IMR-90 (cell line): Measurements from ENCODE around the gene SMC1A. TPM values are rescaled to one million over a fixed set of nuclear protein-coding genes. Genes with fewer than 3 reads are reported as not detected.

Experiments used
- ATAC-seq: fragments of 200-7000 bp; cut with Tn5 transposase; 2 replicates; pipeline ENCODE4 v1.9.1; 2020; ENCODE audit warnings: low read depth, mild to moderate bottlenecking, moderate library complexity
- Bru-seq: library from RNA; stranded (reverse); fragments of 400-500 nt; gene quantifications from one replicate; lab custom pipeline; 2021; lab: Mats Ljungman, UMichigan
- BruChase-seq, 2 experiments: library from RNA; stranded (reverse); fragments of 400-500 nt; gene quantifications; one replicate each; lab custom pipeline; 2021; lab: Mats Ljungman, UMichigan
- BruUV-seq: library from RNA; stranded (reverse); fragments of 400-500 nt; replicated peaks from 2 replicates; lab custom pipeline; 2021; lab: Mats Ljungman, UMichigan
- CTCF ChIA-PET: fragments of 300-600 bp; formaldehyde crosslinking; extraction: SDS; loops from one replicate; lab custom pipeline; 2021; ENCODE audit warnings: antibody characterized with exemption; lab: Yijun Ruan, JAX
- POLR2A ChIA-PET: fragments of 300-600 bp; sonication (Branson Sonifier 250); formaldehyde crosslinking; loops from one replicate; lab custom pipeline; 2022; ENCODE audit warnings: antibody characterized with exemption; ENCODE audit not compliant: unreplicated experiment; lab: Charles Lee
- DNase-seq: peaks from one replicate; pipeline ENCODE4 v3.0.0; 2013
- H2AFZ ChIP-seq: replicated peaks from 2 replicates; pipeline ENCODE3; 2013; ENCODE audit warnings: low read length, mild to moderate bottlenecking; ENCODE audit not compliant: poor library complexity
- H2AK5ac ChIP-seq: 2 replicates; pipeline ENCODE4 v1.6.1; 2013; ENCODE audit warnings: low read depth, low read length, inconsistent platforms
- H2AK9ac ChIP-seq: replicated peaks from 2 replicates; pipeline ENCODE3; 2013; ENCODE audit warnings: mild to moderate bottlenecking, low read depth, low read length, moderate library complexity; ENCODE audit not compliant: poor library complexity
- H2BK120ac ChIP-seq: 2 replicates; pipeline ENCODE4 v1.6.1; 2013; ENCODE audit warnings: low read depth, low read length, inconsistent platforms
- H2BK15ac ChIP-seq: 3 replicates; pipeline ENCODE4 v1.6.1; 2013; ENCODE audit warnings: low read depth, low read length, inconsistent platforms
- H2BK20ac ChIP-seq: 2 replicates; pipeline ENCODE4 v1.6.1; 2013; ENCODE audit warnings: low read depth, mild to moderate bottlenecking, inconsistent platforms, low read length, moderate library complexity
- H2BK5ac ChIP-seq: 2 replicates; pipeline ENCODE4 v1.6.1; 2013; ENCODE audit warnings: mild to moderate bottlenecking, low read depth, low read length, inconsistent platforms; ENCODE audit not compliant: poor library complexity, severe bottlenecking
- H3K14ac ChIP-seq: replicated peaks from 2 replicates; pipeline ENCODE4 v1.6.1; 2013; ENCODE audit warnings: low read depth, low read length, inconsistent platforms
- H3K18ac ChIP-seq: 2 replicates; pipeline ENCODE4 v1.6.1; 2013; ENCODE audit warnings: low read depth, low read length, control low read depth
- H3K23ac ChIP-seq: 2 replicates; pipeline ENCODE4 v1.6.1; 2013; ENCODE audit warnings: low read depth, low read length, inconsistent platforms
- H3K27ac ChIP-seq: 2 replicates; pipeline ENCODE4 v1.5.1; 2013; ENCODE audit warnings: mild to moderate bottlenecking, control low read depth, low read length; ENCODE audit not compliant: insufficient read depth
- H3K27me3 ChIP-seq: 2 replicates; pipeline ENCODE4 v1.6.1; 2013; ENCODE audit warnings: low read length; ENCODE audit not compliant: control insufficient read depth, insufficient read depth
- H3K36me3 ChIP-seq: 2 replicates; pipeline ENCODE4 v1.6.1; 2013; ENCODE audit warnings: low read length, mixed read lengths; ENCODE audit not compliant: control insufficient read depth, insufficient read depth
- H3K4ac ChIP-seq: 2 replicates; pipeline ENCODE4 v1.6.1; 2013; ENCODE audit warnings: low read depth, low read length, inconsistent platforms
- H3K4me1 ChIP-seq: 2 replicates; pipeline ENCODE4 v1.6.1; 2013; ENCODE audit warnings: low read length, mixed read lengths; ENCODE audit not compliant: control insufficient read depth, insufficient read depth
- H3K4me2 ChIP-seq: 2 replicates; pipeline ENCODE4 v1.6.1; 2013; ENCODE audit warnings: low read depth, mild to moderate bottlenecking, control low read depth, low read length, moderate library complexity
- H3K4me3 ChIP-seq: 2 replicates; pipeline ENCODE4 v1.5.1; 2013; ENCODE audit warnings: low read depth, mild to moderate bottlenecking, control low read depth, low read length, moderate library complexity; ENCODE audit not compliant: insufficient read depth
- H3K56ac ChIP-seq: 2 replicates; pipeline ENCODE4 v1.6.1; 2013; ENCODE audit warnings: low read length, inconsistent platforms; ENCODE audit not compliant: insufficient read depth; ENCODE audit errors: extremely low read depth
- H3K79me1 ChIP-seq, 2 experiments: 2 replicates each; pipeline ENCODE4 v1.6.1; 2013; ENCODE audit warnings: low read length in 2 of 2, inconsistent platforms in 1 of 2, low read depth in 1 of 2
- H3K9ac ChIP-seq: 2 replicates; pipeline ENCODE4 v1.6.1; 2013; ENCODE audit warnings: low read depth, low read length, control low read depth
- H3K9me1 ChIP-seq: 2 replicates; pipeline ENCODE4 v1.6.1; 2013; ENCODE audit warnings: low read length, inconsistent platforms; ENCODE audit not compliant: insufficient read depth
- H3K9me3 ChIP-seq: 2 replicates; pipeline ENCODE4 v1.6.1; 2013; ENCODE audit warnings: low read length; ENCODE audit not compliant: control insufficient read depth, insufficient read depth
- H4K20me1 ChIP-seq: 2 replicates; pipeline ENCODE4 v1.6.1; 2013; ENCODE audit warnings: low read length, inconsistent platforms; ENCODE audit not compliant: insufficient read depth
- H4K5ac ChIP-seq: 2 replicates; pipeline ENCODE4 v1.6.1; 2013; ENCODE audit warnings: mild to moderate bottlenecking, low read depth, low read length, control low read depth
- H4K8ac ChIP-seq, 2 experiments: 2 replicates each; pipeline ENCODE4 v1.6.1; 2013; ENCODE audit warnings: low read depth in 2 of 2, low read length in 2 of 2, control low read depth in 1 of 2, inconsistent platforms in 1 of 2
- H4K91ac ChIP-seq: 2 replicates; pipeline ENCODE4 v1.6.1; 2013; ENCODE audit warnings: low read depth, low read length, inconsistent platforms; ENCODE audit not compliant: insufficient read depth
- BHLHE40 ChIP-seq: fragments of 150-350 bp; IDR thresholded peaks from 2 replicates; pipeline ENCODE4 v1.6.1; 2016; ENCODE audit warnings: mild to moderate bottlenecking, low read depth, low read length
- CHD1 ChIP-seq: IDR thresholded peaks from 2 replicates; pipeline ENCODE4 v1.6.1; 2012; ENCODE audit warnings: low read depth, low read length, improper control_type of control experiment
- FOS ChIP-seq: fragments of 150-350 bp; IDR thresholded peaks from 2 replicates; pipeline ENCODE4 v1.6.1; 2016; ENCODE audit warnings: low read depth, low read length
- MAFK ChIP-seq: IDR thresholded peaks from 2 replicates; pipeline ENCODE4 v1.6.1; 2012; ENCODE audit warnings: low read depth, low read length, improper control_type of control experiment
- MAZ ChIP-seq: IDR thresholded peaks from 2 replicates; pipeline ENCODE4 v1.6.1; 2012; ENCODE audit warnings: low read depth, mild to moderate bottlenecking, low read length, improper control_type of control experiment, moderate library complexity, borderline replicate concordance
- MXI1 ChIP-seq: IDR thresholded peaks from 2 replicates; pipeline ENCODE4 v1.6.1; 2012; ENCODE audit warnings: low read depth, mild to moderate bottlenecking, low read length, moderate library complexity, borderline replicate concordance
- NFE2L2 ChIP-seq: fragments of 150-350 bp; IDR thresholded peaks from 2 replicates; pipeline ENCODE4 v1.6.1; 2016; ENCODE audit warnings: low read depth, mild to moderate bottlenecking, low read length
- RAD21 ChIP-seq: IDR thresholded peaks from 2 replicates; pipeline ENCODE4 v1.6.1; 2012; ENCODE audit warnings: low read length, improper control_type of control experiment
- RCOR1 ChIP-seq: IDR thresholded peaks from 2 replicates; pipeline ENCODE4 v1.6.1; 2012; ENCODE audit warnings: mild to moderate bottlenecking, low read length, improper control_type of control experiment; ENCODE audit not compliant: insufficient replicate concordance
- WGBS, 2 experiments: methylation state at CpG; one replicate each; pipeline versions ENCODE4 v1.1.5 to v1.1.7; 2013; ENCODE audit warnings: missing lambda C conversion rate in 2 of 2; ENCODE audit not compliant: insufficient read length in 1 of 2; ENCODE audit errors: extremely low coverage in 2 of 2; 5-methylcytosine and 5-hydroxymethylcytosine counted together
- dilution Hi-C: fragments of 300-500 bp; cut with HindIII; formaldehyde crosslinking; loops from one replicate; pipeline ENCODE4 v1.14.3; 2018; ENCODE audit warnings: low sequenced_read_pairs; ENCODE audit not compliant: unreplicated experiment
- in situ Hi-C: fragments of 300-500 bp; cut with MboI; formaldehyde crosslinking; loops from 3 replicates; pipeline ENCODE4 v1.14.3; 2019; ENCODE audit warnings: low sequenced_read_pairs, inconsistent platforms, mixed read lengths
- intact Hi-C: fragments of 100-400 bp; cut with micrococcal nuclease; formaldehyde crosslinking; loops from 2 replicates; pipeline ENCODE4 v1.10.0; 2022
- long read RNA-seq: library from polyadenylated mRNA; unstranded; transcript quantifications from one replicate; pipeline ENCODE4 v2.0.0, GENCODE V29; 2021; ENCODE audit not compliant: unreplicated experiment
- polyA plus RNA-seq, 3 experiments: library from polyadenylated mRNA; depleted of rRNA; stranded (reverse); fragments of >200 nt; gene quantifications; 2 replicates each; pipeline ENCODE4 v1.2.3, GENCODE V29; 2012; ENCODE audit warnings: low replicate concordance in 1 of 3
- total RNA-seq: library from RNA; depleted of rRNA; stranded (reverse); fragments of >200 nt; gene quantifications from 2 replicates; pipeline ENCODE4 v1.2.3, GENCODE V29; 2012; rRNA removed
- TF ChIP-seq, protein P1 (sequence below): fragments of 150-350 bp; IDR thresholded peaks from 2 replicates; pipeline ENCODE4 v1.6.1; 2017; ENCODE audit warnings: mild to moderate bottlenecking, antibody characterized with exemption, low read length, low read depth
- TF ChIP-seq, protein P2 (sequence below): fragments of 150-350 bp; IDR thresholded peaks from 2 replicates; pipeline ENCODE4 v1.6.1; 2016; ENCODE audit warnings: low read depth, mild to moderate bottlenecking, low read length, moderate library complexity, borderline replicate concordance

Gene SMC1A
- total RNA-seq: 41.0 and 43.0 TPM in 2 replicates
- 34.3 and 35.8 TPM in 2 replicates for polyA plus RNA-seq (2012; rRNA removed)
- polyA plus RNA-seq (2012; cell fraction: cytosol; rRNA removed): 8.7 and 25.6 TPM in 2 replicates
- polyA plus RNA-seq (2012; cell fraction: nucleus; rRNA removed; ENCODE audit: low replicate concordance): 11.1 and 37.4 TPM in 2 replicates
- percentile 79 among the genes with signal in this experiment for Bru-seq, nascent RNA
- percentile 89 among the genes with signal in this experiment for BruChase-seq, experiment 1, labeled RNA remaining after a 6-hour chase
- BruChase-seq, experiment 2, labeled RNA remaining after a 2-hour chase: percentile 84 among the genes with signal in this experiment
- long read RNA-seq, full-length matches to known transcripts: 5 of 45 reads
- long read RNA-seq, partial matches to known transcripts: 25 of 45 reads
- long read RNA-seq, other reads (novel, unspliced or antisense): 15 of 45 reads

DNA sequence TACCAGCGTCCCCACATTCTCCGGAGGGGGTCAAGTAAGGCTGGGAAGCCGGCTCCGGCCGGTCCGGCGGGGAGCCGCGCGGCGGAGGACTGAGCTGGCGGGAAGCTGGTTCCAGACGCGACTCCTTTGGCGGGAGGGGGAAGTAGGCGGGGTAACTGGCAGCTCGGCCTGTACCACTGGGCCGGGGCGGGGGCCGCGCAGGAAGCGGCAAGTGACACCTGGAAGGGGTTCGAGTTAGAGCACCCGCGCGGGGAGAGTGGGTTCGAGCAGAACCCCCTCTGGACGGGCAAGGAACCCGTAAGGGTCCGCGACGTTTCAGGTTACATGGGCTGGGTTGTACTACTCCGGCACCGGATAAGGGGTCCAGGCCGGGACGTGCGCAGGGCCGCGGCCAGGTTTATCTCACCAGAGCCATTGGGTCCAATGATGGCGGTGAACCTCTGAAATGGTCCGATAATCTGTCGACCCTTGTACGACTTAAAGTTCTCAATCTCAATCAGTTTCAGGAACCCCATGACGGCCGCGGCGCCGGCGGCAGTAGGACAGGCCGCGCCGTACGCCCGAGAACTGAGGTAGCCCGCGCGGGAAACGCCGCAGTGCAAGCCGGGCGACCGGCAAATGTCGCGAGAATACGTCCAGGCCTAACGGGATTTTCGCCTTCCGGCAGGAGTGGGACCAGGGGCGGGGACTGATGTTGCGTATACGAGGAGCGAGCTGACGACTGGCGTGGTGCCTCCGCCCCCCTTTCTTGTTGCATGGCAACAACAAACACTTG lies at the start of gene SMC1A:
Gene SMC1A, minus strand, starts transcription at position 569 of the 775 bp plus-strand sequence. Its CDS starts 54 bp downstream, at position 515.
- peak within 1 kb of the TSS; percentile 57; the same call in 1 of the 2 replicates for H3K23ac ChIP-seq
- H2BK20ac ChIP-seq: no peak within 1 kb of the TSS
- no peaks in the 10 kb centered on the region for H3K27me3 ChIP-seq
- peak within 1 kb of the TSS; percentile 88 for H4K8ac ChIP-seq
- peak within 1 kb of the TSS; percentile 90 for H3K4me2 ChIP-seq
- 2% methylated on average over 17 of the region's 75 CpGs; no CpG with 5 or more reads in 1 of the 2 experiments for WGBS, 2 experiments
- peak within 1 kb of the TSS; percentile 41; the same call in 1 of the 2 replicates for H2BK120ac ChIP-seq
- no TSS peak for BruUV-seq
- H3K56ac ChIP-seq: peak within 1 kb of the TSS; percentile 75
- H4K20me1 ChIP-seq: peaks cover 28% of the 10 kb centered on the region
- H2AK5ac ChIP-seq: 0 out of 2 replicates have a peak within 1 kb of the TSS, but pooled peaks have one; percentile 7
- H3K4me3 ChIP-seq: peak within 1 kb of the TSS; percentile 71
- ChIA-PET POLR2A (interaction anchor here (0.6 kb wide), 1 partner anchor 23 kb away, joined by 4 read pairs; no protein-coding TSS in a partner anchor), CTCF (no interaction called here)
- H2BK5ac ChIP-seq: peak within 1 kb of the TSS; percentile 72
- H3K4ac ChIP-seq: peak within 1 kb of the TSS; percentile 80
- ATAC-seq: peak; percentile 97
- H2AFZ ChIP-seq: peak within 1 kb of the TSS; percentile 92
- peaks cover 2% of the 10 kb centered on the region; the same call in 1 of the 2 replicates for H3K9me1 ChIP-seq
- peaks cover 11 to 16% of the 10 kb centered on the region in 2 experiments; a peak in 3 of 4 replicates for H3K79me1 ChIP-seq
- intact Hi-C loops: no loop called here
- peak within 1 kb of the TSS; percentile 75 for H4K91ac ChIP-seq
- H3K9me3 ChIP-seq: no peaks in the 10 kb centered on the region
- peak; percentile 98 for DNase-seq
- H2AK9ac ChIP-seq: peak within 1 kb of the TSS; percentile 93
- H2BK15ac ChIP-seq: no peak within 1 kb of the TSS; the same call in 2 of the 3 replicates
- H3K27ac ChIP-seq: peak within 1 kb of the TSS; percentile 67
- H3K14ac ChIP-seq: peak within 1 kb of the TSS; percentile 88; the same call in 1 of the 2 replicates
- in situ Hi-C loops: no loop called here
- peak within 1 kb of the TSS; percentile 28 for H3K18ac ChIP-seq
- no peaks in the 10 kb centered on the region for H3K36me3 ChIP-seq
- peak within 1 kb of the TSS; percentile 82 for H3K9ac ChIP-seq
- dilution Hi-C loops: no loop called here
- peak within 1 kb of the TSS; percentile 39 for H4K5ac ChIP-seq
- peaks cover 5% of the 10 kb centered on the region for H3K4me1 ChIP-seq
- TF ChIP-seq RCOR1 (no peak), NFE2L2 (no peak), MXI1 (peak; percentile 51; the same call in 1 of the 2 replicates), MAZ (peak; percentile 86; the same call in 1 of the 2 replicates), RAD21 (no peak), FOS (no peak), MAFK (no peak), CHD1 (peak; percentile 53; the same call in 1 of the 2 replicates), BHLHE40 (peak; percentile 72; the same call in 1 of the 2 replicates)
- TF ChIP-seq, protein P1, sequence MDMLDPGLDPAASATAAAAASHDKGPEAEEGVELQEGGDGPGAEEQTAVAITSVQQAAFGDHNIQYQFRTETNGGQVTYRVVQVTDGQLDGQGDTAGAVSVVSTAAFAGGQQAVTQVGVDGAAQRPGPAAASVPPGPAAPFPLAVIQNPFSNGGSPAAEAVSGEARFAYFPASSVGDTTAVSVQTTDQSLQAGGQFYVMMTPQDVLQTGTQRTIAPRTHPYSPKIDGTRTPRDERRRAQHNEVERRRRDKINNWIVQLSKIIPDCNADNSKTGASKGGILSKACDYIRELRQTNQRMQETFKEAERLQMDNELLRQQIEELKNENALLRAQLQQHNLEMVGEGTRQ: no peak
- TF ChIP-seq, protein P2, sequence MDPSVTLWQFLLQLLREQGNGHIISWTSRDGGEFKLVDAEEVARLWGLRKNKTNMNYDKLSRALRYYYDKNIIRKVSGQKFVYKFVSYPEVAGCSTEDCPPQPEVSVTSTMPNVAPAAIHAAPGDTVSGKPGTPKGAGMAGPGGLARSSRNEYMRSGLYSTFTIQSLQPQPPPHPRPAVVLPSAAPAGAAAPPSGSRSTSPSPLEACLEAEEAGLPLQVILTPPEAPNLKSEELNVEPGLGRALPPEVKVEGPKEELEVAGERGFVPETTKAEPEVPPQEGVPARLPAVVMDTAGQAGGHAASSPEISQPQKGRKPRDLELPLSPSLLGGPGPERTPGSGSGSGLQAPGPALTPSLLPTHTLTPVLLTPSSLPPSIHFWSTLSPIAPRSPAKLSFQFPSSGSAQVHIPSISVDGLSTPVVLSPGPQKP: no peak
